ENCODE data around the gene TNK1.

GRCh38 chr17:7363311-7363710 is 17.6 kb upstream of the TNK1 start:
- no peak for TF ChIP-seq FOXP2 (optimal IDR thresholded peaks at IDR 0.05; ENCODE audit: control extremely low read depth, extremely low read length, insufficient read depth)
- no peak for TF ChIP-seq POLR2AphosphoS5 (IDR thresholded peaks at IDR 0.05; ENCODE audit: borderline replicate concordance, low read depth, low read length)

Data from SK-N-MC (cell line).